Esophagus muscularis mucosa (tissue), 4 donors: ENCODE measurements around the gene ECEL1. TPM values are rescaled to one million over a fixed set of nuclear protein-coding genes. Genes with fewer than 3 reads are reported as not detected.
A peak's percentile ranks its signal among the peaks of the same experiment; 100 is the strongest.

Experiments used
- DNase-seq: peaks from one replicate; pipeline ENCODE4 v3.0.0-alpha.2; 2017; ENCODE audit errors: extremely low spot score
- H3K27ac ChIP-seq, 4 donors: fragments of 200-600 bp; sonication (generic); replicated peaks in 1 of 4; 1 replicate in 3 of 4; 2 replicates in 1 of 4; pipeline ENCODE4 v1.5.1; 2016 to 2019; ENCODE audit warnings: mild to moderate bottlenecking in 1 of 4
- H3K27me3 ChIP-seq, 4 donors: fragments of 200-600 bp; sonication (generic); one replicate each; pipeline versions ENCODE4 v1.5.1 to v1.6.0; 2016 to 2019
- H3K36me3 ChIP-seq, 4 donors: fragments of 200-600 bp; sonication (generic); one replicate each; pipeline ENCODE4 v1.5.1; 2016 to 2019
- H3K4me1 ChIP-seq, 4 donors: fragments of 200-600 bp; sonication (generic); one replicate each; pipeline ENCODE4 v1.5.1; 2016 to 2019
- H3K4me3 ChIP-seq, 4 donors: fragments of 200-600 bp; sonication (generic); 1 replicate in 2 of 4; 2 replicates in 2 of 4; pipeline ENCODE4 v1.5.1; 2016 to 2019; ENCODE audit warnings: mild to moderate bottlenecking in 4 of 4, moderate library complexity in 1 of 4
- H3K9me3 ChIP-seq, 4 donors: fragments of 200-600 bp; sonication (generic); 1 replicate in 3 of 4; 2 replicates in 1 of 4; pipeline ENCODE4 v1.5.1; 2016 to 2019
- CTCF ChIP-seq, 3 experiments: fragments of 200-600 bp in 2 of 3; fragments of 450-650 bp in 1 of 3; sonication (generic) in 2 of 3; IDR thresholded peaks; one replicate each; pipeline ENCODE4 v1.5.1; 2017 to 2019; ENCODE audit warnings: antibody characterized with exemption in 3 of 3, mild to moderate bottlenecking in 2 of 3, moderate library complexity in 1 of 3
- EP300 ChIP-seq: sonication (generic); formaldehyde crosslinking; IDR thresholded peaks from one replicate; pipeline ENCODE4 v1.6.1; 2017; ENCODE audit warnings: antibody characterized with exemption
- POLR2A ChIP-seq: fragments of 450-650 bp; IDR thresholded peaks from one replicate; pipeline ENCODE4 v1.6.1; 2017; ENCODE audit warnings: antibody characterized with exemption, moderate library complexity, mild to moderate bottlenecking, low read depth
- POLR2AphosphoS5 ChIP-seq, 2 donors: sonication (generic); formaldehyde crosslinking; IDR thresholded peaks; one replicate each; pipeline ENCODE4 v1.6.1; 2017; ENCODE audit warnings: antibody characterized with exemption in 2 of 2
- WGBS: methylation state at CpG from one replicate; pipeline ENCODE4 v1.1.5; 2018; 5-methylcytosine and 5-hydroxymethylcytosine counted together
- intact Hi-C: fragments of 100-400 bp; cut with DNase I; formaldehyde crosslinking; loops from one replicate; pipeline ENCODE4 v1.15.1; 2023
- total RNA-seq, 4 donors: library from RNA; depleted of rRNA; stranded (reverse); fragments of >200 nt; gene quantifications; one replicate each; pipeline versions ENCODE4 v1.1.0 to v1.2.1, GENCODE V29; 2016

Gene ECEL1
- total RNA-seq, result 1 to 10 TPM in 2 of 4 donors, under 1 TPM in 1, not detected in 1; 0.66 to 1.6 (median 1.4) TPM

DNA sequence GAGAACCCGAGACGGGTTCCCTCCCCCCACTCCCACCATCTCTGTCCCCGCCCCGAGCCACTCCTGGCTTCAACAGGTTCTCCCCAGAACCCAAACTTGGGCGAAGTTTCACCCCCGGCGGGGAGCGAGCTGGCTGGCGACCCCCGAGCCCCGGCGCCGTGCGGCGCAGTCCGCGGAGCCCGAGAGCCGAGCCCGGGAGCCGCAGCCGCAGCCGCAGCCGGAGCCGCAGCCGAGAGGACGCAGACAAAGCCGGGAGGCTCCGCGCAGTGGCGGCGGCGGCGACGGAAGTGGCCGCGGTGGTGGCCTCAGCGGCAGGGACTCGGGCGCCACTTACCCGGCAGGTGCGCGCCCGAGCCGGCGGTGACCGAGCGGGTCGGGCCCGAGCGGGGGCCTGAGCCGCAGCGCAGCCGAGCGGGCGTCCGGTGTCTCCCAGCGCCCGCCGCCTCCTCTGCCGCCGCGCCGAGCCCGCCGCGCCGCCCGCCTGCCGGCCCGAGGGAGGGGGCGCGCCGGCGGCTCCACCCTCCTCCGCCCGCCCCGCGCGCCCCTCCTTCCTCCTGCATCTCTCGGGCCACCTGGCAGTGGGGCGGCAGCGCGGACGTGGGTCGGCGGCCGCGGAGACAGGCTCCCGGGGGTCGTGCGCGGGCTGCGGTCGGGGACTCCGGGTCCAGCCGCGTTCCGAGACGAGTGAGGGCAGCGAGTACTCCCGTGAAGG is at the start of gene ECEL1:
ECEL1 (minus strand) TSS at position 450 of the 712 bp plus-strand sequence. CDS start 1,181 bp downstream, outside the sequence.
- H3K27me3 ChIP-seq, result peaks cover 0 to 91% (median 27%) of the 10 kb centered on the region in 4 donors
- TF ChIP-seq EP300 (no peak), POLR2A (no peak), POLR2AphosphoS5 (IDR thresholded peaks at IDR 0.05) (no peak), CTCF (IDR thresholded peaks at IDR 0.05) (no peak)
- 4% methylated on average over 19 of the region's 102 CpGs for WGBS
- H3K9me3 ChIP-seq, result no peaks in the 10 kb centered on the region
- DNase-seq, result no peak
- H3K27ac ChIP-seq, result no peak within 1 kb of the TSS
- no peaks in the 10 kb centered on the region for H3K36me3 ChIP-seq
- peaks cover 0 to 31% (median 24%) of the 10 kb centered on the region in 4 donors for H3K4me1 ChIP-seq
- intact Hi-C loops, result no loop called here
- H3K4me3 ChIP-seq, result peak within 1 kb of the TSS in 3 of 4 donors; percentile 25 to 36 (median 34)

DNA sequence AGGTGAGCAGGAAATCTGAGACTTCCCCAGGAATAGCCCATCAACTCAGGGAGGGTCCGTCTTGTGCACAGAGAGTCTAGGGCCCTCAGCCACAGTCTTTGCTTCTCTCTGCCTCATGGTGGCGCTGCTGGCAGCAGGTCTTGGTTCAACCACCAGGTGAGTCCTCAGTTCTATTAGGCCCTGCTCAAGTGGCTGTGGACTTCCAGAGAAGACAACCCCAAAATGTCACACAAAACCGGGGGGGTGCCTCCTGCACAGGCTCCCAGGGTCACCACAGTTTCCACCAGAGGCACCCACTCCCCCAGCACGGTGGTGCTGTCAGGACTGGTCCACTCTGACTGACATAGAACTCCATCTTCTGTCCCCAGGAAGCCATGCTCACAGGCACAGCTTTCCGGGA is 49.4 kb upstream of the ECEL1 start:
- DNase-seq, result no peak
- WGBS, result 72% methylated on average over 4 of the region's 5 CpGs
- TF ChIP-seq POLR2A (no peak), CTCF (IDR thresholded peaks at IDR 0.05) (no peak)
- Histone ChIP-seq H3K27me3 (peaks cover 0 to 76% (median 8%) of the 10 kb centered on the region in 4 donors), H3K27ac (no peak overlapping the region), H3K4me3 (no peak overlapping the region), H3K4me1 (no peaks in the 10 kb centered on the region), H3K9me3 (peaks cover 0 to 8% (median 7%) of the 10 kb centered on the region in 4 donors), H3K36me3 (no peaks in the 10 kb centered on the region)
- intact Hi-C loops, result no loop called here

- H3K36me3 ChIP-seq, result no peaks in the 10 kb centered on the region
- DNase-seq, result no peak
- no peaks in the 10 kb centered on the region for H3K4me1 ChIP-seq
- H3K27ac ChIP-seq, result no peak overlapping the region
- H3K27me3 ChIP-seq, result peaks cover 0 to 74% (median 8%) of the 10 kb centered on the region in 4 donors
- TF ChIP-seq EP300 (no peak), CTCF (IDR thresholded peaks at IDR 0.05) (no peak), POLR2A (no peak), POLR2AphosphoS5 (IDR thresholded peaks at IDR 0.05) (no peak)
- H3K4me3 ChIP-seq, result no peak overlapping the region
- peaks cover 0 to 8% (median 7%) of the 10 kb centered on the region in 4 donors for H3K9me3 ChIP-seq
- intact Hi-C loops, result no loop called here
- WGBS, result 95% methylated on average over 5 of the region's 5 CpGs
Observed at GRCh38 chr2:232535761-232536530, 48.3 kb upstream of the ECEL1 start.

DNA sequence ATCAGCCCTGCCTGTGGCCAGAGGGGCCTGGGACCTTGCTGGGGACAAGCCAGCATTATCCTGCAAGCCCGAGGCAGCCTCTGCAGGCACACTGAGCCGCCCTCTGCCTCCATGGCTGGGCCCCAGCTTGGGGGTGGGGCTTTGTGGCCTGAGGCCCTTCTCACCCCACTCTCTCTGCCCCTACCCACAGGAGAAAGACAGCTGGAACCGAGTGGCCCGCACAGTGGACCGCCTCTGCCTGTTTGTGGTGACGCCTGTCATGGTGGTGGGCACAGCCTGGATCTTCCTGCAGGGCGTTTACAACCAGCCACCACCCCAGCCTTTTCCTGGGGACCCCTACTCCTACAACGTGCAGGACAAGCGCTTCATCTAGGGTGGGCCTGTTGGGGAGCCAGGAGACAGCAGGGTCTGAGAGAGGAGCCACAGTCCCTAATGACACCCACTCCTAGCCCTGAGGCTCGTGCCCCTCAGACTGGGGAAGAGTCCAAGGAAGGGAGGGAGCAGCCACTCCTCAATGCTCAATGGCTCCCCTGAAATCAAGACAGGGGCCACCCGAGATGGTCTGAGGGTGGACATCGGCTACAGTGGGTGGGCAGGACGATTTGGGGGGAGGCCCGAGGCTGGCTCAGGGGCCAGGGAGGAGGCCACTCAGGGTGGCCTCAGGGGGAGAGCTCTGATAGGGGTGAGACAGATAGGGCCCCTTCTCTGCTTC is 47.5 kb upstream of the ECEL1 start:
- intact Hi-C loops, result no loop called here
- WGBS, result 86% methylated on average over 8 of the region's 14 CpGs
- H3K27me3 ChIP-seq, result peaks cover 0 to 73% (median 8%) of the 10 kb centered on the region in 4 donors
- H3K9me3 ChIP-seq, result peaks cover 0 to 8% (median 7%) of the 10 kb centered on the region in 4 donors
- H3K4me1 ChIP-seq, result no peaks in the 10 kb centered on the region
- no peak overlapping the region for H3K4me3 ChIP-seq
- TF ChIP-seq CTCF (IDR thresholded peaks at IDR 0.05) (no peak), POLR2A (no peak), EP300 (no peak), POLR2AphosphoS5 (IDR thresholded peaks at IDR 0.05) (no peak)
- DNase-seq, result no peak
- H3K36me3 ChIP-seq, result no peaks in the 10 kb centered on the region
- H3K27ac ChIP-seq, result no peak overlapping the region
